ENCODE measurements around the gene MYH11.

MYH11 gene

DNA sequence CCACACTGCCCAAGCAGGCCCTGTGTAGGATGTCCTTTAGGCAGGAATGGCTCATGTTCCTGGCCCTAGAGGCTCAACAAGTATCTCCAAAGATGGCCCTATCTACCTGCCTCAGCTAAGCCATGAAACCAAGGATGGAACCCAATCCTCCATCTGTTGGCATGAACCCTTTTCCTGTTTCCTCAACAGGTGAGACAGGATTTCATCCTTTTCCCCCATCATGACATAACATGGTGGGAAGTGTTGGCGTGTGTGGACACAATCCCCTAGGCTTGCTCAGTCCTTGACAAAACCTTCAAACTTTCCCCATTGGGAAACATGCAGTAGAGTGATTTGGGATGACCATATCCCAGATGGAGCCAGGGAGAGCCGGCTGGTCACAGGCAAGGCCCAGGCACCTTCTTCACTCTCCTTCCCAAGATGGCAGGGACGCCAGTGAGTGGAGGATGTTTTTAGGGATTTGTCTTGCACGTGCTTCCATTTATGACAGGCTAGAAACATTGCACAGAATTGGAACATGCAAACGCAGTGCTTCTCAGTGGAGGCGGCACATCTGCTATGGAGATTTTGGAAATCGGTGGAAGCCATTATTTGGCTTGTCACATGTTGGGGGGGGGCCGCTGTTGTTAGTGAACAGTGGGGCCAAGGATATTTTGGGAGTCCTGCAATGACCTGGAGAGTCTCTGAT lies 77.0 kb downstream of the MYH11 start:
- in situ Hi-C loops (cut with MboI; ENCODE audit: low sequenced_read_pairs) = no loop called here

DNA sequence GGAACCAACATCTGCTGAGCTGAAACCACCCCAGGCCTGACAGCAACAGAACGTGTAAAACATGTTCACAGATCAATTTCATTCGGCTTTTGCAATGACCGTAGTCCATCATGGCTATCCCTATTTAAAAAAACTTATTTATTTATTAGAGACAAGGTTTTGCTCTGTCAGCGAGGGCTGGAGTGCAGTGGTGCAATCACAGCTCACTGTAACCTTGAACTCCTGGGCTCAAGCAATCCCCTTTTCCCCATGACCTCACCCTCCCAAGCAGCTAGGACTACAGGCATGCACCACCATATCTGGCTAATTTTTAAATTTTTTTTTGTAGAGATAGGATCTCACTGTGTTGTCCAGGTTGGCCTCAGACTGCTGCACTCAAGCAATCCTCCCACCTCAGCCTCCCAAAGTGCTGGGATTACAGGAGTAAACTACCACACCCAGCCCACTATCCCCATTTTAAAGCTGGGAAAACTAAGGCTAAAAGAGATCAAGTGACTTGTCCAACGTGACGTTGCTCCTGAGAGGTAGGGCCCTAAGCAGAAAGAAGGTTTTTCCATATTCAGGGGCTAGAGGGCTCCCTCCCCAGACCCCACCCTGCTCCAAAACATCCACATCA lies 77.7 kb downstream of the MYH11 start:
- in situ Hi-C loops (cut with MboI; ENCODE audit: low sequenced_read_pairs) = no loop called here

DNA sequence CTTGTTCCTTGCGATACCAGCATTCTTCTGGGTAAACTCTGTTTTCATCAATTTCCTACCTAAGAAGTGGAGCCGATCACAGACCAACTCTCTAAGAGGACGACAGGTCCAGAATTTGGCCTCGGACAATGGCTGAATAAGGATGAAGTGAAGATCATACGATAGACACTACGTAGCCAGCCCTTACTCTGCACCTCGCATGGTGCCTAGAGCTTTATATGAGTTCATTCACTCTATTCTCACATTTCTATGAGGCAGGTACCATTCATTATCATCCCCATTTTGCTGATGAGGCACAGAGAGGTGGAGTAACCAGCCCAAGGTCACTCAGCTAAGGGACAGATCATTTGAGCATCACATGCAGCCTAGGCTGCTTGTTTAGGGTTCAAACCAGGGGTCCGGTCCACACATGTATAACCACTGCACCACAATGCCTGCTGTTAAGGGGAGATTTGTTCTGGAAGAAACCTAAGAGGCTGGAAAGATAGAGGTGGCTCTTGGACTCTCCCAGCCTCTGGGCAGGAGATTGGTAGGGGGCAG lies 78.6 kb downstream of the MYH11 start:
- in situ Hi-C loops (cut with MboI; ENCODE audit: low sequenced_read_pairs) = no loop called here

DNA sequence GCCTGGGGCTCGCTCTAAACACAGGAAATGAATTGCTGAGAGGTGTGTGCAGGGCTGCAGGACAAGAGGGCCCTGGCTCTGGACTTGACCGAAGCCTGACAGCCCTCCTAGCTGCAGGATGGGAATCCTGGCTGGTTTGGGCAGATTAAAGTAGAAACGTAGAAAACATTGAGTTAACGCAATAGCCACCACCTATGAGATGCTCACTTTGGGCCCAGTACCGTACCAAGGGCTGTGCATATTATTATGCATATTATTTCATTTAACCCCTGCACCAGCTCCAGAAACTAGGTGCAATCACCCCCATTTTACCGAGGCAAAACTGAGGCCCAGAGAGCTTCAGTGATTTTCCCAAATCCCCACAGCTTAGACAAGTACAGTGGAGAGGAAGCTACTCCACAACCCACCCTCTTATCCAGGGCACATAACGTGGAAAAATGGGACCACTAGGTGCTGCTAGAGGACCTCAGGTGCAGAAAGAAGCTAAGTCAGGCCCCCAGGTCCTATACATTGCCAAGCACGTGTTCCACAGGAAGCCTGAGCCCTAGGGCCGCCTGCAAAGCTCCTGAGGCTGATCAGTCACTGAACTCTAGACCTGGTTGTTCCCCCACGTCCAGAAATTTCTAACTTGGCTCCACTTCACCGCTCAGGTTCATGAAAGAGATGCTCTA lies 79.2 kb downstream of the MYH11 start:
- in situ Hi-C loops (cut with MboI; ENCODE audit: low sequenced_read_pairs) = no loop called here

DNA sequence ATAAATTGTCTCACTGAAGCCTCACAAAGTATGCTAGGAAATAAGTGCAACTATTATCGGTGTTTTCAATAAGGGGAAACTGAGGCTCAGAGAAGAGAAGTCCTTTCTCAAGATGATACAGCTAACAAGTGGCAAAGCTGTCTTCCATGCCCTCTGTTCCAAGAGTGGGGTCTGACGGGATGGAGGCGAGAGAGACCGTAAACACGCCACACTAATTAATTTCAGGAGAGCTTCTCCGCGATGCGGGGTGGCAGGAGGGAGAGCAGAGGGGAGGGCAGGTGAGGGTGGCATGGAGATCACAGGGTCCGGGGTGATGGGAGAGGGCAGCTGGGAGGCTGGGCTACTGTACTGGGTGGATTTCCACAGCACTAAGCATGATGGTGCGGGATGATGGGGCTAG lies 80.3 kb downstream of the MYH11 start:
- in situ Hi-C loops (cut with MboI; ENCODE audit: low sequenced_read_pairs) = no loop called here

DNA sequence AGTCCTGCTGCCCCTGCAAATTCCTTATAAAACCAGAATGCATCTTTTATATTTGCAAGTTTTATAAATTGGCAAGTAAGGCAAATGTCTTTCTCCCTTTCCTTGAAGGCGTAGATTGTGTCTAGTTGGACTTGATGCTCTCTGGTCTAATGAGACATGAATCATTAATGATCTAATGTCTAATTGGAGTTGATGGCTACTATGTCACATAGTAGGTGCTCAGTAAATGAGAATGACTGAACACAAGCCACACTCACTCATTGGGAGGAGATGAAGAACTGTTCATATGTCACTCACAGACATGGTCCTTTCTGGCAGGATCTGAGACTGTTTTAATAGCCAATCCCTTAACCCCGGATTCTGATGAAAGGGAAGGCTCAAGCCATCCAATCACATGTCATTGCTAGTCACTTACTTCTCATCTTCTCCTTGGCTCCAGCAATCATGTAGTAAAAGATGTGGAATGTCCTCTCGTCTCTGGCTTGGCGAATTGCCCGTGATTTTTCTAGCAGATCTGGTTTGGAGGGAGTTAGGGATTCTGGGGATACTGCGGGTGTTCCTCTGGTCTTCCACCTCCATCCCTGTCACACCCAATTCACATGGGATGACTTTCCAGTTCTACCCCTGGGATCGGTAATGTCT lies 81.0 kb downstream of the MYH11 start:
- in situ Hi-C loops (cut with MboI; ENCODE audit: low sequenced_read_pairs) = no loop called here

DNA sequence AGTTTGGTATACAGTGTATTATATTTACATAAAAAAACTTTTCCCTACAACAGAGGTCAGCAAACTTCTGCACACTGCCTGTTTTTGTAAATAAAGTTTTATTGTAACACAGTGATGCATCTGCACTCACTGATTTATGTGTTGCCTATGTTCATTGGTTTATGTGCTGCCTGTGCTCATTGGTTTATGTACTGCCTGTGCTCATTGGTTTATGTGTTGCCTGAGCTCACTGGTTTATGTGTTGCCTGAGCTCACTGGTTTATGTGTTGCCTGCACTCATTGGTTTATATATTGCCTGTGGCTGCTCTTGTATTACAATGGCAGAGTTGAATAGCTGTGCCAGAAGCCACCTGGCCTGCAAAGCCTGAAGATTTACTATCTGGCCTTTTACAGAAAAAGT lies 81.6 kb downstream of the MYH11 start:
- in situ Hi-C loops (cut with MboI; ENCODE audit: low sequenced_read_pairs) = no loop called here

DNA sequence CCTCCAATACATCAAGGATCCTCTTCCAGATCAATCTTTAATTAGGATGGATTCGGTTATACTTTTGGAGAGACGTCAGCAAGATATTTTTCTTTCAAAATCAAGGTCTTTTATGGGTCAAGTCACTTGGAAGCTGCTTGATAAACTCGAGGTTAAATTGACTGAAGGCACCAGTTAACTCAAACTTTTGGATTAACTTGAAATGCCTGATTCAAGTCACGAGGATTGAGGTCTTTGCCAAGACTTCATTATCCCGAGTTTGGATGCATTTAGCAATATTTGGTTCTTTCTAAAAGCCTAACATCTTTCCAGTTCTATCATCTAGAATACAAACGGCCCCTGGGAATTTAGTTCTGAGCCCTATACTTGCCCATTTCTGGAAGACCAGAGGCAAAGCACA lies 82.9 kb downstream of the MYH11 start:
- in situ Hi-C loops (cut with MboI; ENCODE audit: low sequenced_read_pairs) = no loop called here

DNA sequence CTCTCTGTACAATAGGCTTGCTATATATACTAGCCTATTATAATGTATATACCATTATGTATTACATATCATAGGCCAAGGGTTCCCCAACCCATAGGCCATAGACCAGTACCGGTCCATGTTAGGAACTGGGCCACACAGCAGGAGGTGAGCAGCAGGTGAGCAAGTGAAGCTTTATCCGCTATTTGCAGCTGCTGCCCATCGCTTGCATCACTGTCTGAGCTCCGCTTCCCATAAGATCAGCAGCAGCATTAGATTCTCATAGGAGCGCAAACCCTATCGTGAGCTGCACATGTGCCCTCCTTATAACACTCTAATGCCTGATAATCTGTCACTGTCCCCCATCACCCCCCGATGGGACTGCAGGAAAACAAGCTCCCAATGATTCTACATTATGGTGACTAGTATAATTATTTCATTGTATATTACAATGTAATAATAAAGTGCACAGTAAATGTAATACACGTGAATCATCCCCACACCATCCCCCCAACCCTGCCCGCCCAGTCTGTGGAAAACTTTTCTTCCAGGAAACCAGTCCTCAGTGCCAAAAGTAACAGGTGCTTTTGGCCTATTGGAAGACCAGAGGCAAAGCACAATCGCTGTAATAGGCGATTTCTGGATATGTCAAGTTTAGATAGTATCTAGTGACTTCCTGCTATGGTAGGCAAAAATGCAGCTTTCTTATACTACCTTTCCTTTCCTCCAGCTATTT lies 84.1 kb downstream of the MYH11 start:
- in situ Hi-C loops (cut with MboI; ENCODE audit: low sequenced_read_pairs) = no loop called here

DNA sequence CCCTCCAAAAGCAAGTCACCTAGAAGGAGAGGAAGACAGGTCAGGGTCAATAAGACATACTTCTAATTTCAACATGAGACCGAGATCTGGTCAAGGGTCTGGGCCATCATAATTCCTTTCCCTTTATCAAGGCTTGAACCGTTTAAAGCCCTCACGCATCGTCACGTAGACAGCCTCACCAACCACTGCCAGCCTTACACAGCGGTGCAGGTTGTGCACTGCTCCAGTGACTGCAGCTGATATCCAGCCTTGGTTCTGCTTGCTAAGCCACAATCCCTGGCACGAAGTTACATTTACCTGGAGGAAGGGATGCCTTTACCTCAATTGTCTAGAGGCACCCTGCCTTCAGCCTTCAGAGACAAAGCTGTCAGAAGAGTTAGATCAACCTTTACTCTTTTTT lies 85.1 kb downstream of the MYH11 start:
- in situ Hi-C loops (cut with MboI; ENCODE audit: low sequenced_read_pairs) = no loop called here

DNA sequence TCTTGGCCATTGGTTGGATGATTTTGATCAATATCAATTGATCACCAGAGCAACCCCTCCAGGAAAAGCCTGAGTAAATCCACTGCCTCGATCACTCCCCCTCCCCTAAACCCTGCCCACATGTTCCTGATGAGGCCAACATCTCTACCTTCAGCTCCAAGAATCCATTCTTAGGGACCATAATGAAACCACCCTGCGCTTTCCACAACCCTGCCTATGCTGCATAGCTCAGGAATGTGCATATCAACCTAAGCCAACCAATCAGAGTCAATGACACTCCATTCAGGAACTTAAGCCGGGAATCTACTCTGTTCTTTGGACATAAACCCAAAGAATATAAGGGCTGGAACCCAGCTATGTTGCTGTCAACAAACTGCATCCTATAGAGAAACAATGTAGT lies 86.3 kb downstream of the MYH11 start:
- in situ Hi-C loops (cut with MboI; ENCODE audit: low sequenced_read_pairs) = no loop called here

DNA sequence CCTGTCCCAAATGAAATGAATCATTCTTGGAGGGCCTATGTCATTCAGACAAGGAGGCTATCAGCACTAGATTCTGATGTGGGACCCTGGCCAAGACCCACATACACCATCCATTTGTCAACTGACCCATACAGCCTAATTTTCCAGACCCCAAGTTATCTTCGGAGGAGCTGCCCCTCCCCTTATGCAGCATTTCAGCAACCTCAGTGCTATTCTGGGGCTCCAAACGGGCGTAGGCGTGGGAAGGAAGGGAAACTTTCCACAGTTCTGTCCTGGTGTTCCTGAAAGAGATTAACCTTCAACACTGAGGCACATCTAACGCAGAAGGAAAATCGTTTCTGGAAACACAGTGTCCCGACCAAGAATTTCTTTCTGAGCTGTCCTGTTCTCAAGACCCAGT lies 86.7 kb downstream of the MYH11 start:
- in situ Hi-C loops (cut with MboI; ENCODE audit: low sequenced_read_pairs) = no loop called here

DNA sequence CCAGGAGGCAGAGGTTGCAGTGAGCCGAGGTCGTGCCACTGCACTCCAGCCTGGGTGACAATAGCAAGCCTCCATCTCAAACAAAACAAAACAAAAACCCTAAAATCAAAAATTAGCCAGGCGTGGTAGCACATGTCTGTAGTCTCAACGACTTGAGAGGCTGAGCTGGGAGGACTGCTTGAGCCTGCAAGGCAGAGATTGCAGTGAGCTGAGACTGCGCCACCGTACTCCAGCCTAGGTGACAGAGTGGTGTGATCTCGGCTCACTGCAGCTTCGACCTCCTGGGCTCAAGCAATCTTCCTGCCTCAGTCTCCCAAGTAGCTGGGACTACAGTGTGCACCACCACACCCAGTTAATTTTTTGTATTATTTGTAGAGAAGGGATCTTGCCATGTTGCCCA lies 87.6 kb downstream of the MYH11 start:
- in situ Hi-C loops (cut with MboI; ENCODE audit: low sequenced_read_pairs) = no loop called here

DNA sequence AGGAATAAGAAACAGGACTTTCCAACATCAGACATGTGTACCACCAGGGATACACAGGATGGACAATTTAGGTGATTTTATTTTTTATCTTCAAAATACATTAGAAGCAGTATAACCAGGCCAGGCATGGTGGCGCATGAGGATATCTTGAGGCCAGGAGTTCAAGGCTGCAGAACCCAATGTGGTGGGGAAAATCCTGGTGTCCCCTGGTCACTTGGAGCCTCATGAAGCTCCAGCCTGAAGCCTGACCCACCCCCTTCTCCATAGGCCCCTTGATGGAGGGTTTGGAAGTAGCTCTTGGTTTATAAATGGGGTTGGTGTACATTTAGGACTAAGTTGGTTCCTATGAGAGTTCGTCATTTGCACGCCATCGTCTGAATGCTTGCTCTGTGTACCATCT lies 88.6 kb downstream of the MYH11 start:
- in situ Hi-C loops (cut with MboI; ENCODE audit: low sequenced_read_pairs) = no loop called here

DNA sequence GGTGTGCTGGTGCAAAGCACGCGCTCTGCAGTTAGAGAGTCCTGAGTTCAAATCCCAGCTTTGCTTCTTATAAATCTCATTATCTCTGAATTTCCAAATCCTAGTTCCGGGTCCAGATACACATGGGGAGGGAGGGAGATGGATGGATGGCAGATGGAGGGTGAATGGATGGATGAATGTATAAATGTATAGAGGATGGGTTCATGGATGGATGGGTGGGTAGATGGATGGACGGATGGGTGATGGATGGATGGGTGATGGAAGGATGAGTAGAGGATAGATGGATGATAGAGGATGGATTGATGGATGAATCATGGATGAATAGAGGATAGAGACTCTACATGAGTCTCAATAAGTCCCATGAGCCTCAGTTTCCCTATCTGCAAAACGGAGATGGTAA lies 89.9 kb downstream of the MYH11 start:
- in situ Hi-C loops (cut with MboI; ENCODE audit: low sequenced_read_pairs) = no loop called here

DNA sequence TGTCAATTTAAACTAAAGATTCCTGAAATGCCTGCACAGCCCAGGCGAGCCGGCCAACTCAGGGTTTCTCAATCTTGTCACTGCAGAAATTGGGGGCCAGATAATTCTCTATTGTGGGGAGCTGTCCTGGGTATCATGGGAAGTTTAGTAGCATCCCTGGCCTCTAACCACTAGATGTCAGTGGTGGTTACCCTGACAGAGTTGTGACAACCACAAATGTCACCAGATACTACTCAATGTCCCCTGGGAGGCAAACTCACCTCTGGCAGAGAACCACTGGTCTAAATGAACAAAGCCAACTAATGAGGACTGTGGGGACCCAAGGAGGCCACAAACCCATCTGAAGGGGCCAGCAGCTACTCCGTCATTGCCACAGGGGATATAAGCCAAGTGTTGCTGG lies 90.9 kb downstream of the MYH11 start:
- in situ Hi-C loops (cut with MboI; ENCODE audit: low sequenced_read_pairs) = no loop called here

DNA sequence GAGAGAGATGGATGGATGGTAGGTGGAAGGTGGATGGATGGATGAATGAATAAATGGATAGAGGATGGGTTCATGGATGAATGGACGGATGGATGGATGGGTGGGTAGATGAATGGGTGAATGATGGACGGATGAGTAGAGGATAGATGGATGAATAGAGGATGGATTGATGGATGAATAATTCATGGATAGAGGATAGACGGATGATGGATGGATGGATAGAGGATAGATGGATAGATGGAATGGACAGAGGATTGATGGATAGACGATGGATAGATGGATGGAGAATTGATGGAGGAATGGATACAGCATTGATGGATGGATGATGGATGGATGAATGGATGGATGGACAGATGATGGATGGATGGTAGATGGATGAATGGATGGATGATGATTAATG lies 91.7 kb downstream of the MYH11 start:
- in situ Hi-C loops (cut with MboI; ENCODE audit: low sequenced_read_pairs) = no loop called here

DNA sequence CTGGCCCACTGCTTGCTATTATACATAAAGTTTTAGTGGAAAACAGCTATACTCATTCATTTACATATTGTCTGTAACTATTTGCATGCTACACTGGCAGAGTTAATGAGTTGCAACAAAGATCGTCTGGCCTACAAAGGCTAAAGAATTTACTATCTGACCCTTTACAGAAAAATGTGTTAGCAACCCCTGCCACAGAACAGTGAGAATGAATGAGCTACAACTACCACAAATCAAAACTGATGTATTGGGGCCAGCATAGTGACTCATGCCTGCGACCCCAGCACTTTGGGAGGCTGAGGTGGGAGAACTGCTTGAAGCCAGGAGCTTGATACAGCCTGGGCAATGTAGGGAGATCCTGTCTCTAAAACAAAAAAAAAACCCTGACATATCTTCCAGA lies 92.7 kb downstream of the MYH11 start:
- in situ Hi-C loops (cut with MboI; ENCODE audit: low sequenced_read_pairs) = no loop called here

DNA sequence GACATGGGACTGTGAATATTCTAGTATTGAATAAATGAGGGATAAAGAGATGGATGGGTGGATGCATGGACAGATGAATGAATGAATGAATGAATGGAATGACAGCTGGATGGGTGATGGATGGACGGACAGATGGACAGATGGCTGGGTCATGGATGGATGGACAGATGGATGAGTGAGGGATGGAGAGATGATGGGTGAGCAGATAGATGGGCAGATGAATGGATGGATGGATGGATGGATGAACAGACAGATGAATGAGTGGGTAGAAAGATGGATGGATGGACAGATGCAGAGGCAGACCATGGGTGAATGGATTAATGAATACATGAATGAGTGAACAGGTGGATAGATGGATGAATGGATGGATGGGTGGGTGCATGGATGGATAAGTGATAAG lies 96.7 kb downstream of the MYH11 start:
- in situ Hi-C loops (cut with MboI; ENCODE audit: low sequenced_read_pairs) = no loop called here

DNA sequence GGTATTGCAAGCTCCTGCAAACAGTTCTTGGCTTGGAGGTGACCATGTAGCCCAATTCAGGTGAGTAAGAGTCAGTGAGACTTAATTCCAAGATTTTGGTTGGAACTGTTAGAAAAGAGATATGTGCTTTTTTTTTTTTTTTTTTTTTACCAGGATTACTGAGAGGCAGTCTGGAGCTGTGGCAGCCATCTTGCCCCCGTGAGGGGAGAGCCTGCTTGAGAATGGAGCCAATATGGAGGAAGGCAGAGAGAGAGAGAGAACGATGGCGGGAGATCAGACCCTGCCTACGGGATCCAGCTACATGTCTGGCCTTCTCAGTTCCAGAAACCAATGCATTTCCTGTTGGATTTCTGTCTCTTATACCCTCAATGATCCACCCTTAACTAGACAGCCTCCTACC lies 97.8 kb downstream of the MYH11 start:
- in situ Hi-C loops (cut with MboI; ENCODE audit: low sequenced_read_pairs) = no loop called here

DNA sequence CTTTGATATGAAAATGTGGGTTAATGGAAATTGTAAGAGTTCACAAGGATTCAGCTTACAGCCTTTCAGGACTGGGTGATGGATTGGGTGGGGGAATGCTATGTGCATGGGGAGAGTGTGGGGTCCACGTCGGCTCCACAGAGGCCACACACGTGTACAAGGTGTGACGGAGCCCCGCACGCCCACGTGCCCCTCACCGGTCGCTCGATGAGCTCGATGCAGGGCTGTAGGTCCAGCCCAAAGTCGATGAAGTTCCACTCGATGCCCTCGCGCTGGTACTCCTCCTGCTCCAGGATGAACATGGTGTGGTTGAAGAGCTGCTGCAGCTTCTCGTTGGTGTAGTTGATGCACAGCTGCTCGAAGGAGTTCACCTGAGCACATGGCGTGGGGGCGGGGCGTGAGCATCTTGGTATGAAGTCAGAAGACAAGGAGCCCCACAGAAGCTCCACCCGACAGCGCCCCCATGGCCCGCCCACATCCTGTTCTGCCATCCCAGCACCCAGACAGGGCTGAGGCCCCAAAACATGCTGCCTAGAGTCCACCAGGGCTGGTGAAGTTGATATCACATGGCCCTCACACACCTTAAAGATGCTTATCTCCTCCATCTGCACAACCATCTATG lies 99.1 kb downstream of the MYH11 start:
- in situ Hi-C loops (cut with MboI; ENCODE audit: low sequenced_read_pairs) = no loop called here

Data from hTERT RPE-1 (cell line).